ENCODE data around the gene SMU1.
"Not testable (repeated sequence)": the region's sequence is repeated elsewhere in the genome, so short reads cannot be mapped to it uniquely, and the experiment has no call there.

SMU1 gene

DNA sequence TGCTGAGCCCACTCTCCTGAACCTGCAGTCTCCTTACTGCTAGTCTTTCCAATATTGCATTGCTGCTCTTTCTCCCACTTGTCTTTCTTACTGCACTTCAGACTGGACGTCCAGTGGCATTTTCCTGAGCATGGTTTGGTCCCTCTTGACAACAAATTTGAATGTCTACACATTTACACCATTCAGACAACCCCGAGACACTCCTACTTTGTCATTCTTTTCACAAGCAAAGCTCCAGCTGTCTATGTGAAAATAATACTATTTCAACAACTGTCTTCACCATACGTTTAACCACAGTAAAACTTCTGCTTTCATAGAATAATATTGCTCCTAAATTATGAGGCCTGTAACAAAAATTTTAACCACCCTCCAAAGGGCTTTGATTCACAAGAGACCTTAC, 64.6 kb downstream of the SMU1 start:
- Histone ChIP-seq H3K4me3 (IDR thresholded peaks at IDR 0.05; ENCODE audit: insufficient read depth, low read depth, low read length) (no peak overlapping the region), H3K27me3 (ENCODE audit: insufficient read depth, low read depth) (no peaks in the 10 kb centered on the region), H3K36me3 (ENCODE audit: insufficient read depth) (no peaks in the 10 kb centered on the region), H3K79me2 (ENCODE audit: insufficient read depth, low read depth) (no peaks in the 10 kb centered on the region), H4K20me1 (ENCODE audit: insufficient read depth) (no peaks in the 10 kb centered on the region), H3K27ac (no peak overlapping the region), H3K4me1 (ENCODE audit: low read depth, poor library complexity, severe bottlenecking) (no peaks in the 10 kb centered on the region), H2AFZ (ENCODE audit: low read depth) (no peak overlapping the region), H3K9ac (no peak overlapping the region), H3K4me2 (no peak overlapping the region)
- TF ChIP-seq CTCF (conservative IDR thresholded peaks at IDR 0.05; ENCODE audit: low read depth, low read length): no peak

DNA sequence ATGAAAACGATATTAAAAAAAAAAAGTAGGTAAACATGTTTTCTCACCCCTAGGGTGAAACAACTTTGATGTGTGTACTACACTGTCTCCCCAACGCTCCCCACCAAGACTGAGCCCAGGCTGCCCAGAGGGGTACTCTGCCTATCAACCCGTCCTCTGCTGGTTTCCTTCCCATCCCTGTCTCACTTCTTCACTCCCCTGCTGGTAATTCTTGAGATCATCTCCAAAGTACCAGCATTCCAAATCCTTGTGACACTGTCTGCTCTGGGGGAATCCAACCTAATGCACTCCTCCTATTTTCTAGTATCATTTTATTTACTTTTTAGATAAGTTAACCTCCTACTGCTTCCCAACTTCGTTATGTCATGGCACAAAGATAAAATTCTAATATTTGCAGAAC, 68.7 kb downstream of the SMU1 start:
- H3K27ac ChIP-seq: no peak overlapping the region

GRCh38 chr9:33005335-33005734, 71.1 kb downstream of the SMU1 start:
- not testable (repeated sequence) for H3K79me2 ChIP-seq (ENCODE audit: insufficient read depth, low read depth); H3K27ac ChIP-seq; H2AFZ ChIP-seq (ENCODE audit: low read depth); H3K4me1 ChIP-seq (ENCODE audit: low read depth, poor library complexity, severe bottlenecking); H3K27me3 ChIP-seq (ENCODE audit: insufficient read depth, low read depth); H3K4me2 ChIP-seq; H3K36me3 ChIP-seq (ENCODE audit: insufficient read depth); H3K9ac ChIP-seq; H4K20me1 ChIP-seq (ENCODE audit: insufficient read depth); H3K4me3 ChIP-seq (IDR thresholded peaks at IDR 0.05; ENCODE audit: insufficient read depth, low read depth, low read length)

More for the DNA sequence above, 68.7 kb downstream of the SMU1 start:
- Histone ChIP-seq H3K4me1 (ENCODE audit: low read depth, poor library complexity, severe bottlenecking) (no peaks in the 10 kb centered on the region), H3K79me2 (ENCODE audit: insufficient read depth, low read depth) (no peaks in the 10 kb centered on the region), H3K4me2 (no peak overlapping the region), H3K4me3 (IDR thresholded peaks at IDR 0.05; ENCODE audit: insufficient read depth, low read depth, low read length) (no peak overlapping the region), H3K27me3 (ENCODE audit: insufficient read depth, low read depth) (no peaks in the 10 kb centered on the region), H4K20me1 (ENCODE audit: insufficient read depth) (no peaks in the 10 kb centered on the region), H3K36me3 (ENCODE audit: insufficient read depth) (no peaks in the 10 kb centered on the region), H3K9ac (no peak overlapping the region), H2AFZ (ENCODE audit: low read depth) (no peak overlapping the region)
- TF ChIP-seq CTCF (conservative IDR thresholded peaks at IDR 0.05; ENCODE audit: low read depth, low read length): no peak

GRCh38 chr9:33000682-33001055, 75.8 kb downstream of the SMU1 start:
- Histone ChIP-seq H3K4me2 (peak overlapping the region; percentile 49), H3K79me2 (ENCODE audit: insufficient read depth, low read depth) (peaks cover 32% of the 10 kb centered on the region), H2AFZ (ENCODE audit: low read depth) (peak overlapping the region; percentile 72; the same call in 1 of the 2 replicates), H3K4me1 (ENCODE audit: low read depth, poor library complexity, severe bottlenecking) (peaks cover 13% of the 10 kb centered on the region), H3K9ac (peak overlapping the region; percentile 88), H3K27ac (peak overlapping the region; percentile 95)
- H4K20me1 ChIP-seq (ENCODE audit: insufficient read depth); H3K36me3 ChIP-seq (ENCODE audit: insufficient read depth); H3K4me3 ChIP-seq (IDR thresholded peaks at IDR 0.05; ENCODE audit: insufficient read depth, low read depth, low read length); H3K27me3 ChIP-seq (ENCODE audit: insufficient read depth, low read depth): not testable (repeated sequence)

GRCh38 chr9:32992595-32993238, 83.8 kb downstream of the SMU1 start:
- TF ChIP-seq CTCF (conservative IDR thresholded peaks at IDR 0.05; ENCODE audit: low read depth, low read length): no peak
- Histone ChIP-seq H3K36me3 (ENCODE audit: insufficient read depth) (no peaks in the 10 kb centered on the region; the same call in 1 of the 2 replicates), H3K79me2 (ENCODE audit: insufficient read depth, low read depth) (peaks cover 18% of the 10 kb centered on the region; the same call in 1 of the 2 replicates), H4K20me1 (ENCODE audit: insufficient read depth) (no peaks in the 10 kb centered on the region), H3K9ac (no peak overlapping the region), H3K4me3 (IDR thresholded peaks at IDR 0.05; ENCODE audit: insufficient read depth, low read depth, low read length) (no peak overlapping the region), H2AFZ (ENCODE audit: low read depth) (no peak overlapping the region), H3K4me2 (no peak overlapping the region), H3K27ac (no peak overlapping the region), H3K4me1 (ENCODE audit: low read depth, poor library complexity, severe bottlenecking) (peaks cover 4% of the 10 kb centered on the region), H3K27me3 (ENCODE audit: insufficient read depth, low read depth) (no peaks in the 10 kb centered on the region)
